H1 (cell line): Measurements from ENCODE around the gene MACROD2. TPM values are rescaled to one million over a fixed set of nuclear protein-coding genes. Genes with fewer than 3 reads are reported as not detected.

Source experiments
- CTCF ChIA-PET: fragments of 300-600 bp; sonication (Branson Sonifier 250); formaldehyde crosslinking; loops from one replicate; lab custom pipeline; 2021; ENCODE audit not compliant: partially characterized antibody; lab: Charles Lee
- POLR2A ChIA-PET: fragments of 300-600 bp; sonication (Branson Sonifier 250); formaldehyde crosslinking; loops from one replicate; lab custom pipeline; 2021; ENCODE audit warnings: inconsistent platforms; ENCODE audit not compliant: partially characterized antibody; lab: Charles Lee
- DNase-seq, 2 experiments: peaks; one replicate each; pipeline versions ENCODE4 v3.0.0 to v3.0.0-alpha.2; 2010 to 2022; ENCODE audit warnings: low spot score in 2 of 2, low read depth in 1 of 2, mixed read lengths in 1 of 2
- FAIRE-seq: peaks from 2 replicates; lab custom pipeline; 2011; peaks lifted over from hg19 to GRCh38; lab: Jason Lieb, UNC
- H2AFZ ChIP-seq: 2 replicates; pipeline ENCODE4 v1.8.1; 2012; ENCODE audit warnings: low read length, inconsistent platforms
- H2AK5ac ChIP-seq: 2 replicates; pipeline ENCODE4 v1.6.1; 2013; ENCODE audit warnings: low read depth, low read length
- H2BK120ac ChIP-seq: replicated peaks from 2 replicates; pipeline ENCODE3; 2013; ENCODE audit warnings: low read depth, low read length, inconsistent platforms
- H2BK12ac ChIP-seq: 2 replicates; pipeline ENCODE4 v1.6.1; 2013; ENCODE audit warnings: low read depth, low read length
- H2BK15ac ChIP-seq: 2 replicates; pipeline ENCODE4 v1.6.1; 2013; ENCODE audit warnings: low read length
- H2BK20ac ChIP-seq: 2 replicates; pipeline ENCODE4 v1.6.1; 2013; ENCODE audit warnings: low read length
- H2BK5ac ChIP-seq: 2 replicates; pipeline ENCODE4 v1.6.1; 2013; ENCODE audit warnings: low read depth, low read length
- H3K14ac ChIP-seq: 2 replicates; pipeline ENCODE4 v1.6.1; 2013; ENCODE audit warnings: inconsistent platforms; ENCODE audit not compliant: insufficient read length
- H3K18ac ChIP-seq: 2 replicates; pipeline ENCODE4 v1.6.1; 2013; ENCODE audit warnings: low read length; ENCODE audit errors: extremely low read depth
- H3K23ac ChIP-seq: 2 replicates; pipeline ENCODE4 v1.6.1; 2013; ENCODE audit warnings: inconsistent platforms; ENCODE audit not compliant: insufficient read length
- H3K23me2 ChIP-seq: 2 replicates; pipeline ENCODE4 v1.6.1; 2013; ENCODE audit warnings: low read depth, low read length
- H3K27ac ChIP-seq: 2 replicates; pipeline ENCODE4 v1.6.1; 2011; ENCODE audit warnings: low read depth, low read length, inconsistent platforms
- H3K27me3 ChIP-seq, 4 experiments: replicated peaks in 1 of 4; 1 replicate in 1 of 4; 2 replicates in 3 of 4; pipeline versions ENCODE4 v1.6.1 to v1.8.1; 2011 to 2013; ENCODE audit warnings: low read length in 3 of 4, mild to moderate bottlenecking in 3 of 4, inconsistent platforms in 2 of 4, mixed read lengths in 2 of 4, moderate library complexity in 1 of 4; ENCODE audit not compliant: control insufficient read depth in 3 of 4, insufficient read depth in 3 of 4; ENCODE audit errors: extremely low read depth in 1 of 4
- H3K36me3 ChIP-seq, 4 experiments: 2 replicates each; pipeline versions ENCODE4 v1.6.1 to v1.8.1; 2011 to 2013; ENCODE audit warnings: mild to moderate bottlenecking in 4 of 4, low read length in 3 of 4, moderate library complexity in 2 of 4, control low read depth in 1 of 4, inconsistent platforms in 1 of 4; ENCODE audit not compliant: insufficient read depth in 4 of 4, control insufficient read depth in 2 of 4
- H3K4ac ChIP-seq: replicated peaks from 2 replicates; pipeline ENCODE3; 2013; ENCODE audit warnings: low read length, low read depth, mixed read lengths, inconsistent platforms; ENCODE audit not compliant: insufficient read length
- H3K4me1 ChIP-seq, 4 experiments: replicated peaks in 1 of 4; 1 replicate in 1 of 4; 2 replicates in 3 of 4; pipeline versions ENCODE4 v1.6.1 to v1.8.1; 2011 to 2013; ENCODE audit warnings: low read length in 3 of 4, inconsistent platforms in 2 of 4, mixed read lengths in 1 of 4; ENCODE audit not compliant: insufficient read depth in 4 of 4, control insufficient read depth in 3 of 4
- H3K4me2 ChIP-seq, 2 experiments: 2 replicates each; pipeline versions ENCODE4 v1.6.1 to v1.8.1; 2011 to 2013; ENCODE audit warnings: low read depth in 2 of 2, low read length in 2 of 2, control low read depth in 1 of 2, inconsistent platforms in 1 of 2, mild to moderate bottlenecking in 1 of 2; ENCODE audit not compliant: insufficient read depth in 1 of 2
- H3K4me3 ChIP-seq, 4 experiments: fragments of 200-600, 300-600 bp in 1 of 4; sonication (generic), shearing (Covaris generic), sonication (Bioruptor Twin) in 1 of 4; 2 replicates each; pipeline versions ENCODE4 v1.5.1 to v1.8.1; 2011 to 2016; ENCODE audit warnings: low read length in 4 of 4, low read depth in 3 of 4, control low read depth in 2 of 4, inconsistent platforms in 2 of 4, mild to moderate bottlenecking in 2 of 4, mixed read lengths in 1 of 4, moderate library complexity in 1 of 4; ENCODE audit not compliant: insufficient read depth in 2 of 4; ENCODE audit errors: extremely low read depth in 1 of 4
- H3K56ac ChIP-seq: replicated peaks from 2 replicates; pipeline ENCODE3; 2013; ENCODE audit warnings: low read depth, mild to moderate bottlenecking, mixed read lengths, low read length, inconsistent platforms; ENCODE audit not compliant: insufficient read length
- H3K79me1 ChIP-seq: 2 replicates; pipeline ENCODE4 v1.6.1; 2013; ENCODE audit warnings: low read depth, low read length, control low read depth
- H3K79me2 ChIP-seq, 2 experiments: 2 replicates each; pipeline versions ENCODE4 v1.6.1 to v1.8.1; 2012 to 2013; ENCODE audit warnings: low read length in 2 of 2, mild to moderate bottlenecking in 2 of 2, inconsistent platforms in 1 of 2; ENCODE audit not compliant: insufficient read depth in 2 of 2, control insufficient read depth in 1 of 2
- H3K9ac ChIP-seq, 4 experiments: replicated peaks in 1 of 4; 1 replicate in 1 of 4; 2 replicates in 3 of 4; pipeline versions ENCODE4 v1.6.1 to v1.8.1; 2011 to 2013; ENCODE audit warnings: low read depth in 3 of 4, low read length in 3 of 4, control low read depth in 2 of 4, mild to moderate bottlenecking in 2 of 4, moderate library complexity in 2 of 4, inconsistent platforms in 1 of 4; ENCODE audit errors: extremely low read depth in 1 of 4
- H3K9me3 ChIP-seq, 2 experiments: 2 replicates each; pipeline versions ENCODE4 v1.6.1 to v1.8.1; 2012 to 2013; ENCODE audit warnings: mild to moderate bottlenecking in 2 of 2, moderate library complexity in 2 of 2, control low read depth in 1 of 2, inconsistent platforms in 1 of 2, low read depth in 1 of 2, low read length in 1 of 2, mixed read lengths in 1 of 2; ENCODE audit not compliant: insufficient read depth in 2 of 2
- H4K20me1 ChIP-seq, 2 experiments: replicated peaks in 1 of 2; 2 replicates each; pipeline versions ENCODE3 to v1.8.1; 2011 to 2013; ENCODE audit warnings: inconsistent platforms in 2 of 2, low read length in 2 of 2, mild to moderate bottlenecking in 1 of 2; ENCODE audit not compliant: insufficient read depth in 2 of 2, control insufficient read depth in 1 of 2
- H4K5ac ChIP-seq: 2 replicates; pipeline ENCODE4 v1.6.1; 2013; ENCODE audit warnings: low read length, low read depth, mixed read lengths, inconsistent platforms; ENCODE audit not compliant: insufficient read length
- H4K8ac ChIP-seq: 2 replicates; pipeline ENCODE4 v1.8.0; 2013; ENCODE audit warnings: mild to moderate bottlenecking, moderate library complexity, low read length, inconsistent platforms; ENCODE audit not compliant: insufficient read depth; ENCODE audit errors: extremely low read depth
- H4K91ac ChIP-seq: replicated peaks from 2 replicates; pipeline ENCODE3; 2013; ENCODE audit warnings: low read length, mixed read lengths, inconsistent platforms; ENCODE audit not compliant: insufficient read length
- CHD1 ChIP-seq: IDR thresholded peaks from 2 replicates; pipeline ENCODE4 v1.6.1; 2012; ENCODE audit warnings: low read depth, low read length, improper control_type of control experiment
- CTBP2 ChIP-seq: IDR thresholded peaks from 2 replicates; pipeline ENCODE4 v1.7.0; 2011; ENCODE audit warnings: borderline replicate concordance, mild to moderate bottlenecking, moderate library complexity, mixed read lengths, low read length; ENCODE audit not compliant: insufficient read depth, insufficient read length
- EGR1 ChIP-seq: IDR thresholded peaks from 2 replicates; pipeline ENCODE4 v1.6.1; 2011; ENCODE audit warnings: low read depth, low read length, borderline replicate concordance
- EP300 ChIP-seq, 2 experiments: IDR thresholded peaks; 1 replicate in 1 of 2; 2 replicates in 1 of 2; pipeline ENCODE4 v1.6.1; 2011 to 2012; ENCODE audit warnings: low read depth in 2 of 2, low read length in 2 of 2, mild to moderate bottlenecking in 2 of 2, borderline replicate concordance in 1 of 2, inconsistent platforms in 1 of 2, moderate library complexity in 1 of 2
- JUN ChIP-seq: IDR thresholded peaks from 2 replicates; pipeline ENCODE4 v1.6.1; 2011; ENCODE audit warnings: low read depth, mild to moderate bottlenecking, improper control_type of control experiment, low read length
- NANOG ChIP-seq: IDR thresholded peaks from 2 replicates; pipeline ENCODE4 v1.6.1; 2011; ENCODE audit warnings: low read length, low read depth, mild to moderate bottlenecking, inconsistent platforms; ENCODE audit not compliant: insufficient read depth, poor library complexity, severe bottlenecking
- POLR2AphosphoS5 ChIP-seq: IDR thresholded peaks from 2 replicates; pipeline ENCODE4 v1.6.1; 2011; ENCODE audit warnings: low read depth, low read length
- RBBP5 ChIP-seq: IDR thresholded peaks from 2 replicates; pipeline ENCODE4 v1.7.1; 2012; ENCODE audit warnings: low read depth, mild to moderate bottlenecking, inconsistent platforms, low read length, moderate library complexity, borderline replicate concordance
- SAP30 ChIP-seq: fragments of 300-600 bp; sonication (generic); IDR thresholded peaks from 2 replicates; pipeline ENCODE4 v1.7.1; 2012; ENCODE audit warnings: low read length, moderate library complexity, mild to moderate bottlenecking, inconsistent platforms; ENCODE audit not compliant: insufficient read depth, insufficient replicate concordance
- SIN3A ChIP-seq, 2 experiments: IDR thresholded peaks in 1 of 2; conservative IDR thresholded peaks in 1 of 2; 2 replicates each; pipeline ENCODE4 v1.6.1; 2011 to 2012; ENCODE audit warnings: low read length in 2 of 2, improper control_type of control experiment in 1 of 2, low read depth in 1 of 2, mild to moderate bottlenecking in 1 of 2
- SIRT6 ChIP-seq: IDR thresholded peaks from one replicate; pipeline ENCODE4 v1.7.1; 2012; ENCODE audit warnings: low read length, inconsistent platforms
- SP4 ChIP-seq: IDR thresholded peaks from 2 replicates; pipeline ENCODE4 v1.6.1; 2012; ENCODE audit warnings: low read length, inconsistent platforms
- TCF12 ChIP-seq: IDR thresholded peaks from 2 replicates; pipeline ENCODE4 v1.6.1; 2011; ENCODE audit warnings: low read depth, mild to moderate bottlenecking, low read length
- USF2 ChIP-seq: IDR thresholded peaks from 2 replicates; pipeline ENCODE4 v1.6.1; 2011; ENCODE audit warnings: low read length, improper control_type of control experiment
- polyA plus RNA-seq, 7 experiments: library from polyadenylated mRNA; depleted of rRNA in 3 of 7; stranded (reverse) in 5 of 7; unstranded in 2 of 7; fragments of >200 nt in 5 of 7; fragments of 200-250 nt in 2 of 7; gene quantifications; 1 replicate in 5 of 7; 2 replicates in 1 of 7; 4 replicates in 1 of 7; pipeline versions ENCODE4 v1.2.1 to v1.2.3, GENCODE V29; 2011 to 2013; ENCODE audit warnings: missing spikeins in 2 of 7, mixed read lengths in 2 of 7
- total RNA-seq: library from RNA; stranded (reverse); fragmentation: NEBNext Ultra II Directional; extraction: Animal tissue kit (Norgen Biotek cat#: 25700); gene quantifications from 2 replicates; pipeline ENCODE4 v1.2.1, GENCODE V29; 2021

Gene MACROD2
- total and polyA plus RNA-seq, 2 of the 8 experiments (the other 6 are each of a cell fraction or from before 2014, with no cell fraction given), result 0.70 to 3.9 TPM

GRCh38 chr20:14495066-14495465 is 499.8 kb downstream of the MACROD2 start:
- FAIRE-seq, result no peak
- no peak overlapping the region for H3K4me3 ChIP-seq
- H3K79me1 ChIP-seq, result no peaks in the 10 kb centered on the region
- H2AFZ ChIP-seq, result no peak overlapping the region
- no peak overlapping the region for H3K23ac ChIP-seq
- H3K79me2 ChIP-seq, result no peaks in the 10 kb centered on the region
- H4K91ac ChIP-seq, result no peak overlapping the region
- CTCF ChIA-PET, result no interaction called here
- no peak overlapping the region for H3K4ac ChIP-seq
- H3K27me3 ChIP-seq, result no peaks in the 10 kb centered on the region
- DNase-seq, result no peak
- H2BK12ac ChIP-seq, result no peak overlapping the region
- H2BK120ac ChIP-seq, result no peak overlapping the region
- no peaks in the 10 kb centered on the region; the same call in 1 of the 2 replicates for H3K23me2 ChIP-seq
- H3K9me3 ChIP-seq, result no peaks in the 10 kb centered on the region
- POLR2A ChIA-PET, result interaction anchor here (0.6 kb wide), 1 partner anchor 173 kb away, joined by 3 read pairs; no protein-coding TSS in a partner anchor
- H4K20me1 ChIP-seq, result no peaks in the 10 kb centered on the region
- no peak overlapping the region for H3K9ac ChIP-seq
- H2BK5ac ChIP-seq, result no peak overlapping the region
- H4K8ac ChIP-seq, result no peak overlapping the region
- no peak overlapping the region for H3K27ac ChIP-seq
- no peak overlapping the region for H2BK15ac ChIP-seq
- no peak overlapping the region for H3K14ac ChIP-seq
- no peak overlapping the region for H4K5ac ChIP-seq
- H2AK5ac ChIP-seq, result no peak overlapping the region
- no peak overlapping the region for H2BK20ac ChIP-seq
- peaks cover 0 to 6% (median under 1%) of the 10 kb centered on the region in 4 experiments; a peak in 2 of 7 replicates for H3K4me1 ChIP-seq
- no peaks in the 10 kb centered on the region for H3K36me3 ChIP-seq
- no peak overlapping the region for H3K18ac ChIP-seq
- no peak overlapping the region for H3K4me2 ChIP-seq
- no peak overlapping the region for H3K56ac ChIP-seq
- TF ChIP-seq CHD1 (no peak), JUN (no peak), EP300 (IDR thresholded peaks at IDR 0.05; ENCODE audit: borderline replicate concordance in 1 of 2, low read depth in 2 of 2, low read length in 2 of 2) (no peak), POLR2AphosphoS5 (no peak), RBBP5 (no peak), USF2 (no peak), SIRT6 (no peak), SP4 (no peak), CTBP2 (no peak), SIN3A (conservative IDR thresholded peaks at IDR 0.05 in 1 of 2, IDR thresholded peaks at IDR 0.05 in 1 of 2; ENCODE audit: low read depth in 1 of 2, low read length in 2 of 2) (no peak), NANOG (no peak), TCF12 (no peak), EGR1 (no peak), SAP30 (no peak)
